CD4-positive, alpha-beta T cell (primary cell): ENCODE results near the gene HCST. TPM values are rescaled to one million over a fixed set of nuclear protein-coding genes. Genes with fewer than 3 reads are reported as not detected.

Experiments used
- ATAC-seq: fragments of 200-7000 bp; cut with Tn5 transposase; one replicate; pipeline ENCODE4 v1.10.0; 2022; ENCODE audit warnings: mild to moderate bottlenecking; ENCODE audit not compliant: poor library complexity
- CTCF ChIA-PET: fragments of 350-600 bp; sonication (Branson Sonifier 250); formaldehyde crosslinking; loops from one replicate; lab custom pipeline; 2021; ENCODE audit warnings: antibody characterized with exemption, inconsistent platforms; lab: Charles Lee
- POLR2A ChIA-PET: fragments of 350-600 bp; sonication (Branson Sonifier 250); formaldehyde crosslinking; loops from one replicate; lab custom pipeline; 2021; ENCODE audit warnings: antibody characterized with exemption, inconsistent platforms; lab: Charles Lee
- DNase-seq, 14 experiments: peaks; one replicate each; pipeline ENCODE4 v3.0.0-alpha.2; 2013 to 2020; ENCODE audit warnings: mixed read lengths in 2 of 14
- H3K27ac ChIP-seq, 2 donors: one replicate each; pipeline versions ENCODE4 v1.5.1 to v1.7.0; 2013; ENCODE audit warnings: low read length in 2 of 2, low read depth in 1 of 2, mild to moderate bottlenecking in 1 of 2
- H3K27me3 ChIP-seq, 2 experiments: 1 replicate in 1 of 2; 2 replicates in 1 of 2; pipeline versions ENCODE4 v1.6.1 to v1.7.0; 2013; ENCODE audit warnings: low read length in 2 of 2, control low read depth in 1 of 2, mild to moderate bottlenecking in 1 of 2, moderate library complexity in 1 of 2; ENCODE audit not compliant: insufficient read depth in 2 of 2, control insufficient read depth in 1 of 2
- H3K36me3 ChIP-seq: one replicate; pipeline ENCODE4 v1.6.1; 2013; ENCODE audit warnings: low read length, control low read depth; ENCODE audit not compliant: insufficient read depth
- H3K4me1 ChIP-seq: one replicate; pipeline ENCODE4 v1.6.1; 2013; ENCODE audit warnings: low read length, control low read depth; ENCODE audit not compliant: insufficient read depth
- H3K4me3 ChIP-seq: one replicate; pipeline ENCODE4 v1.5.1; 2013; ENCODE audit warnings: mild to moderate bottlenecking, low read length, moderate library complexity
- H3K9me3 ChIP-seq, 2 experiments: 1 replicate in 1 of 2; 2 replicates in 1 of 2; pipeline versions ENCODE4 v1.6.1 to v1.7.0; 2013; ENCODE audit warnings: low read length in 2 of 2, mild to moderate bottlenecking in 2 of 2, control low read depth in 1 of 2, moderate library complexity in 1 of 2; ENCODE audit not compliant: control insufficient read depth in 1 of 2, insufficient read depth in 1 of 2
- H3K27ac Mint-ChIP-seq: one replicate; pipeline ENCODE4 v1.8.0; 2020; ENCODE audit warnings: mixed read lengths
- H3K27me3 Mint-ChIP-seq: one replicate; pipeline ENCODE4 v1.8.0; 2021; ENCODE audit warnings: mixed read lengths
- H3K36me3 Mint-ChIP-seq: one replicate; pipeline ENCODE4 v1.8.0; 2021; ENCODE audit warnings: low read depth, mixed read lengths
- H3K4me1 Mint-ChIP-seq: one replicate; pipeline ENCODE4 v1.8.0; 2021; ENCODE audit warnings: low read depth, mixed read lengths
- H3K4me3 Mint-ChIP-seq: one replicate; pipeline ENCODE4 v1.8.0; 2020; ENCODE audit warnings: mild to moderate bottlenecking, mixed read lengths
- H3K9me3 Mint-ChIP-seq: one replicate; pipeline ENCODE4 v1.8.0; 2020; ENCODE audit warnings: mixed read lengths
- CTCF ChIP-seq: fragments of 200-600 bp; IDR thresholded peaks from one replicate; pipeline ENCODE4 v1.8.0; 2022; ENCODE audit warnings: antibody characterized with exemption, mild to moderate bottlenecking
- intact Hi-C, 2 experiments: fragments of 100-400 bp; cut with DNase I in 1 of 2; cut with micrococcal nuclease in 1 of 2; formaldehyde crosslinking; loops; one replicate each; pipeline versions ENCODE4 v1.15.1 to v1.9.0; 2023 to 2025; cut with DNase I, micrococcal nuclease
- total RNA-seq, 174 experiments: library from RNA in 2 of 174; stranded (reverse) in 2 of 174; gene quantifications; one replicate each; pipeline ENCODE4 v1.2.3 and lab custom pipeline; 2021 to 2026

HCST gene
- total RNA-seq, 2 experiments from 2014 or later: 72.4 to 78.6 TPM

- TF ChIP-seq CTCF: no peak
- no peak overlapping the region for H3K27ac ChIP-seq
- H3K9me3 Mint-ChIP-seq: no peaks in the 10 kb centered on the region
- H3K27me3 ChIP-seq: peaks cover 42 to 54% of the 10 kb centered on the region in 2 experiments
- intact Hi-C loops: no loop called here
- DNase-seq (no peak), ATAC-seq (no peak)
- no peak overlapping the region for H3K27ac Mint-ChIP-seq
- ChIA-PET POLR2A (no interaction called here), CTCF (no interaction called here)
- no peak overlapping the region for H3K4me3 ChIP-seq
- H3K9me3 ChIP-seq: peaks cover 0 to 32% of the 10 kb centered on the region in 2 experiments
- H3K4me1 Mint-ChIP-seq: peaks cover 5% of the 10 kb centered on the region
- H3K36me3 Mint-ChIP-seq: no peaks in the 10 kb centered on the region
- H3K27me3 Mint-ChIP-seq: peaks cover 78% of the 10 kb centered on the region
- H3K4me3 Mint-ChIP-seq: no peak overlapping the region
- peaks cover 21% of the 10 kb centered on the region for H3K4me1 ChIP-seq
- H3K36me3 ChIP-seq: no peaks in the 10 kb centered on the region
Measured at GRCh38 chr19:35860818-35861639, 41.3 kb upstream of the HCST start.

- no peaks in the 10 kb centered on the region for H3K9me3 Mint-ChIP-seq
- Histone ChIP-seq H3K27me3 (peaks cover 36 to 48% of the 10 kb centered on the region in 2 experiments), H3K4me3 (no peak overlapping the region), H3K27ac (no peak overlapping the region), H3K9me3 (peaks cover 0 to 26% of the 10 kb centered on the region in 2 experiments), H3K36me3 (no peaks in the 10 kb centered on the region), H3K4me1 (peaks cover 15% of the 10 kb centered on the region)
- H3K36me3 Mint-ChIP-seq: no peaks in the 10 kb centered on the region
- intact Hi-C loops: no loop called here
- peaks cover 83% of the 10 kb centered on the region for H3K27me3 Mint-ChIP-seq
- CTCF ChIA-PET: no interaction called here
- no peak overlapping the region for H3K27ac Mint-ChIP-seq
- ATAC-seq (no peak), DNase-seq (no peak)
- POLR2A ChIA-PET: no interaction called here
- H3K4me1 Mint-ChIP-seq: peaks cover 5% of the 10 kb centered on the region
- TF ChIP-seq CTCF: no peak
- H3K4me3 Mint-ChIP-seq: no peak overlapping the region
Measured at GRCh38 chr19:35861640-35862160, 40.6 kb upstream of the HCST start.

GRCh38 chr19:35862528-35862927, 39.8 kb upstream of the HCST start:
- ChIA-PET POLR2A (no interaction called here), CTCF (no interaction called here)
- H3K4me1 Mint-ChIP-seq: no peaks in the 10 kb centered on the region
- intact Hi-C loops: no loop called here
- ATAC-seq (no peak), DNase-seq (no peak)
- no peaks in the 10 kb centered on the region for H3K36me3 ChIP-seq
- H3K9me3 ChIP-seq: peaks cover 0 to 26% of the 10 kb centered on the region in 2 experiments
- no peak overlapping the region for H3K4me3 Mint-ChIP-seq
- TF ChIP-seq CTCF: no peak
- H3K9me3 Mint-ChIP-seq: no peaks in the 10 kb centered on the region
- H3K27ac Mint-ChIP-seq: no peak overlapping the region
- peaks cover 8% of the 10 kb centered on the region for H3K4me1 ChIP-seq
- no peaks in the 10 kb centered on the region for H3K36me3 Mint-ChIP-seq
- no peak overlapping the region for H3K27ac ChIP-seq
- peaks cover 79% of the 10 kb centered on the region for H3K27me3 Mint-ChIP-seq
- no peak overlapping the region for H3K4me3 ChIP-seq
- peaks cover 28 to 49% of the 10 kb centered on the region in 2 experiments for H3K27me3 ChIP-seq
